Epithelial cell of esophagus (primary cell): ENCODE data around the gene SPATA16.

Experiments used
- DNase-seq: peaks from one replicate; pipeline ENCODE4 v3.0.0; 2010; ENCODE audit warnings: low read depth
- H3K4me3 ChIP-seq: 2 replicates; pipeline ENCODE4 v1.5.1; 2011; ENCODE audit warnings: mild to moderate bottlenecking, low read length, control low read depth
- TF ChIP-seq, protein P1 (sequence below): IDR thresholded peaks from 2 replicates; pipeline ENCODE4 v1.5.1; 2011; ENCODE audit warnings: low read depth, mild to moderate bottlenecking, low read length, control low read depth, inconsistent platforms; ENCODE audit not compliant: insufficient read depth; ENCODE audit errors: missing control alignments

The SPATA16 gene

DNA sequence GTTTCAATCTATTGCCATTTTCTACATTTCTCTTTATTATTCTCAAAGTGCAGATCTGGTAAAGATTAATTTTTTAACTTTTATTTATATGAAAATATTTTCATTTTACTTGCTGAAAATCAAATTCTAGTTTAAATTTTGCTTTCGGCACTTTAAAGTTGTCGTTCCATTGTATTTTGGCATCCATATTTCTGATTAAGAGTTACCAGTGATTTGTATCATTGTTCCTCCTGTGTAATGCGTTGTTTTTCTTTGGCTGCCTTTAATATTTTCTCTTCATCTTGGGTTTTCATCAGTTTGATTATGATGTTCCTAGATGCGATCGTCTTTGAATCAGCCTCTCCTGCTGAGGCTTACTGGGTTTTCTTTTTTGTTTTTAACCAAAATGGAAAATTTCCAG lies 97.3 kb downstream of the SPATA16 start:
- DNase-seq = no peak

DNA sequence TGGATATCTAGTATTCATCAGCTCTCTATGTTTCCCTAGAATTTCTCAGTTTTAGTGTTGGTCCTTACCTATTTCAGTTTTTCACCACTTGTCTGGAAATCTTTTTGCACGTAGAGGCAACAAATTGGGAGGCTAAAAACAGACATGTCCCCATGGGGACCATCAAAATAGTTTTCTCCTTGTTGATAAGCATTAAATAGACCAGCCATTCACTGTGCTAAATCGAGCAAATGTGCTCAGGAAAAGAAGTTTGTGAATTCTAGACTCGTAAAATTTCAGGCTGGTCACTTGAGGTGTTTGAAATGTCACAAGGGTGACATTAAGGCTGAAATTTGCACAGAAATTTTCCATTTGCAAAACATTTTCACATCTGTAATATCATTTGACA lies 102.6 kb downstream of the SPATA16 start:
- H3K4me3 ChIP-seq = no peak overlapping the region
- DNase-seq = no peak
- TF ChIP-seq, protein P1, sequence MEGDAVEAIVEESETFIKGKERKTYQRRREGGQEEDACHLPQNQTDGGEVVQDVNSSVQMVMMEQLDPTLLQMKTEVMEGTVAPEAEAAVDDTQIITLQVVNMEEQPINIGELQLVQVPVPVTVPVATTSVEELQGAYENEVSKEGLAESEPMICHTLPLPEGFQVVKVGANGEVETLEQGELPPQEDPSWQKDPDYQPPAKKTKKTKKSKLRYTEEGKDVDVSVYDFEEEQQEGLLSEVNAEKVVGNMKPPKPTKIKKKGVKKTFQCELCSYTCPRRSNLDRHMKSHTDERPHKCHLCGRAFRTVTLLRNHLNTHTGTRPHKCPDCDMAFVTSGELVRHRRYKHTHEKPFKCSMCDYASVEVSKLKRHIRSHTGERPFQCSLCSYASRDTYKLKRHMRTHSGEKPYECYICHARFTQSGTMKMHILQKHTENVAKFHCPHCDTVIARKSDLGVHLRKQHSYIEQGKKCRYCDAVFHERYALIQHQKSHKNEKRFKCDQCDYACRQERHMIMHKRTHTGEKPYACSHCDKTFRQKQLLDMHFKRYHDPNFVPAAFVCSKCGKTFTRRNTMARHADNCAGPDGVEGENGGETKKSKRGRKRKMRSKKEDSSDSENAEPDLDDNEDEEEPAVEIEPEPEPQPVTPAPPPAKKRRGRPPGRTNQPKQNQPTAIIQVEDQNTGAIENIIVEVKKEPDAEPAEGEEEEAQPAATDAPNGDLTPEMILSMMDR = no peak

More for the DNA sequence above, 97.3 kb downstream of the SPATA16 start:
- no peak overlapping the region for H3K4me3 ChIP-seq
- TF ChIP-seq, protein P1 = no peak

DNA sequence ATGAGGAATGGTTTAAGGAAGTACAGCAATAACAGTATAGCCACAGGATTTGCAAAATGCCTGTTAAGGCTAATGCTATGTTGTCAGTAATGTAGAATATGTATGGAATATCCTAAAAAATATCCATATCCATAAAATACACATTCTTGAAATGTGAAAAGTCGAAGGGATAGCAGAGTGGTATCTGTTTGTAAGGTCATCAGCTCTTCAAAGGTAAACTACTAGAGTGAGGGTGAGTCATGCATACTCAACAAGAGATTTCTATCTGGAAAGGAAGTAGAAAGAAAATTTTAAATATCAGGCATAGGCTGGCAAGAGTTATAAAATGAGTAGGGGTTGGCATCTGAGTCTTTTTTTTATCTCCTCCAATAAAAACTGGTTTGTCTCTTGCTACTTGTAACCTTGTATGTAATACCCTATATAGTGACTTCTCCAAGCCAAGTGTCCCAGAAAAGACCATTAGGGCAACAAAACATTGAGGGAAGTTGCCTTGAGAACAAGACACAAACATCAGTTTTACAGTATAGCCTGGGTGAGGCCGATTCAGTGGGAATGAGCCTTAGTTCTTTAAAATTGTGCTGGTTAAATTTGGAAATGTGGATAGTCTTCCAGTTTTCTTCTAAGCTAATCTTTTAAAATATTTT lies 103.1 kb downstream of the SPATA16 start:
- no peak overlapping the region for H3K4me3 ChIP-seq
- DNase-seq = peak; percentile 10
- TF ChIP-seq, protein P1 = no peak

DNA sequence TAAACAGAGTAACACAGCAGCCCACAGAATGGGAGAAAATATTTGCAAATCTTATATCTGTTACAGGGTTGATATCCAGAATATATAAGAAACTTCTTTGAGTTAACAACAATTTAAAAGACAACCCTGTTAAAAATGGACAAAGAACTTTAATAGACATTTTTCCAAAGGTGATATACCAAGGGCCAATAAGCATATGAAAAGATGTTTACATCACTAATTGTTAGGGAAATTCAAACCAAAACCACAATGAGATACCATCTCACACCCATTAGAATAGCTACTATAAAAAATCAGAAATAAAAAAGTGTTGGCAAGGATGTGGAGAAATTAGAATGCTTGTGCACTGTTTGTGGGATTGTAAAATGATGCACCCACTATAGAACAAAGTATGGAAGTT lies 110.8 kb downstream of the SPATA16 start:
- no peak overlapping the region for H3K4me3 ChIP-seq
- no peak for DNase-seq
- TF ChIP-seq, protein P1 = no peak

DNA sequence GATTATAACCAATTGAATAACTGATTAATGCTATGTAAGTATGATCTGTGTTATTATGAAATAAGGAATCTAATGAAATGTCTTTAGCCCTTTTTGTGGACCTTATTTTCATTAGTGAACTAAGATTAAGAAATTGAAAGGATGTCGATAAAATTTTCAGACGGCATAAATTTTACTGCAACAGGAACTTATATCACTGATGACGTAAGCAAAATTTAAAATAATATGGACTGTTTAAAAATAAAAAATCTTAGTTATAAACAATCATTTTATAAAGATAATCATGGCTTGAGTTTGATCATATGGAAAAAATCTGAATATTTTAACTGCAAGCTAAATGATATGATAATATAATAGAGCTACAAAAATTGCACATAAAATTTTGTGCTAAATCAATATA lies 112.7 kb downstream of the SPATA16 start:
- H3K4me3 ChIP-seq = no peak overlapping the region
- TF ChIP-seq, protein P1 = no peak
- DNase-seq = no peak

DNA sequence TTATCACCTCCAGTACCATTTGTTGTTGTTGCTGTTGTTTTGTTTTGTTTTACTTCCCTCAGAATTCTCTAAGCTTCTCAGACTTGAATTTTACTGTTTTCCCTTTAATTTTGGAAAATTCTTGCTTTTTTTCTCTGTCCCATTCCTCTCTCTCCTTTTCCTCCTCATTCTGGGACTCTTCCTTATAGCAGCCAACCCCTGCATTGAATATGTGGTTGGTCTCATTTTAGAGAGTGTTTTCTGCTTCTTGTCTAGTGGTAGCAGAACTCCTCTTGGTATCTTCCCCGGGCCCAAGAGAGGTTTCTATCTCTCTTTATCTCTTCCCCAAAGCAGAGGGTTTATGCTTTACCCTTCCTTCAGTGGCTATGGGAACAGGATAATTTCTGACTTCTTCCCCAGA lies 113.6 kb downstream of the SPATA16 start:
- DNase-seq = no peak
- TF ChIP-seq, protein P1 = no peak
- no peak overlapping the region for H3K4me3 ChIP-seq

DNA sequence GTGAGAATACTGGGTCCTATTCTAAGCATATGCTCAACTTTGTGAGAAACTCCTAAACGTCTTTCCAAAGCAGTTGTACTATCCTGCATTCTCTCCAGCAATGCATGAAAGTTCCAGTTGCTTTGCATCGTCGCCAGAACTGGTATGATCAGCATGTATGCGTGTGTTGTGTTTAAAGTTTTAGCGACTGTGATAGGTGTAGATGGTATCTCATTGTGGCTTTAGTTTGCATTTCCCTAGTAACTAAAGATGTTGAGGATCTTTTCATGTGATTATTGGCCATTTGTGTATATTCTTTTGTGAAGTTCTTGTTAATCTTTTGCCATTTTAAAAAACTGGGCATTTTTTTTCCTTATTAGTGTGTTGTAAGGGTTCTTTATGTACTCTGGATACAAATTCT lies 115.1 kb downstream of the SPATA16 start:
- TF ChIP-seq, protein P1 = no peak
- H3K4me3 ChIP-seq = no peak overlapping the region
- no peak for DNase-seq
